Measurements from ENCODE around the gene CELSR1.
"Not testable (repeated sequence)": the region's sequence is repeated elsewhere in the genome, so short reads cannot be mapped to it uniquely, and the experiment has no call there.

The CELSR1 gene

GRCh38 chr22:46501701-46502100 lies 35.7 kb downstream of the CELSR1 start:
- Histone ChIP-seq H2BK5ac (ENCODE audit: low read length) (no peak overlapping the region), H3K4me3 (ENCODE audit: low read length) (no peak overlapping the region), H3K4ac (ENCODE audit: low read depth, low read length) (no peak overlapping the region), H2BK15ac (replicated peaks; ENCODE audit: low read depth) (no peak overlapping the region), H3K79me2 (ENCODE audit: control insufficient read depth, insufficient read depth, low read length) (no peaks in the 10 kb centered on the region), H4K8ac (ENCODE audit: low read depth, low read length) (no peak overlapping the region), H3K27ac (ENCODE audit: low read depth, low read length) (no peak overlapping the region), H3K27me3 (ENCODE audit: insufficient read depth, low read length, poor library complexity) (no peaks in the 10 kb centered on the region), H2BK120ac (ENCODE audit: low read depth, low read length) (no peak overlapping the region), H3K36me3 (ENCODE audit: control insufficient read depth, insufficient read depth, low read length) (no peaks in the 10 kb centered on the region), H3K79me1 (ENCODE audit: low read length) (no peaks in the 10 kb centered on the region), H4K5ac (ENCODE audit: low read length) (no peak overlapping the region), H3K4me1 (ENCODE audit: control insufficient read depth, low read depth, low read length) (peaks cover 4% of the 10 kb centered on the region), H3K23ac (ENCODE audit: low read length) (no peak overlapping the region), H3K4me2 (ENCODE audit: low read length) (no peak overlapping the region), H3K9ac (ENCODE audit: low read length) (no peak overlapping the region), H3K56ac (ENCODE audit: low read length) (peak overlapping the region; percentile 31), H3K18ac (ENCODE audit: low read length) (no peak overlapping the region), H2AK5ac (ENCODE audit: low read length) (no peak overlapping the region)
- no CpG with 5 or more reads among the region's 3 CpGs for WGBS (ENCODE audit: extremely low coverage, insufficient coverage, low lambda C conversion rate)
- no peak for DNase-seq

GRCh38 chr22:46501265-46501664 lies 36.2 kb downstream of the CELSR1 start:
- peak overlapping the region; percentile 31 for H3K56ac ChIP-seq (ENCODE audit: low read length)
- H3K79me2 ChIP-seq (ENCODE audit: control insufficient read depth, insufficient read depth, low read length); H3K79me1 ChIP-seq (ENCODE audit: low read length); H3K23ac ChIP-seq (ENCODE audit: low read length); H3K27ac ChIP-seq (ENCODE audit: low read depth, low read length); H2AK5ac ChIP-seq (ENCODE audit: low read length); H3K9ac ChIP-seq (ENCODE audit: low read length); H4K8ac ChIP-seq (ENCODE audit: low read depth, low read length); H3K4ac ChIP-seq (ENCODE audit: low read depth, low read length); H3K18ac ChIP-seq (ENCODE audit: low read length); H3K27me3 ChIP-seq (ENCODE audit: insufficient read depth, low read length, poor library complexity); H3K4me1 ChIP-seq (ENCODE audit: control insufficient read depth, low read depth, low read length); H2BK15ac ChIP-seq (replicated peaks; ENCODE audit: low read depth); H3K36me3 ChIP-seq (ENCODE audit: control insufficient read depth, insufficient read depth, low read length); DNase-seq; H2BK120ac ChIP-seq (ENCODE audit: low read depth, low read length); H3K4me2 ChIP-seq (ENCODE audit: low read length); H2BK5ac ChIP-seq (ENCODE audit: low read length); H3K4me3 ChIP-seq (ENCODE audit: low read length); H4K5ac ChIP-seq (ENCODE audit: low read length): not testable (repeated sequence)
- WGBS (ENCODE audit: extremely low coverage, insufficient coverage, low lambda C conversion rate), result no CpG with 5 or more reads among the region's 12 CpGs

- Histone ChIP-seq H3K56ac (ENCODE audit: low read length) (peak overlapping the region; percentile 18), H3K9ac (ENCODE audit: low read length) (no peak overlapping the region), H2BK5ac (ENCODE audit: low read length) (no peak overlapping the region), H3K18ac (ENCODE audit: low read length) (peak overlapping the region; percentile 44), H3K4me2 (ENCODE audit: low read length) (no peak overlapping the region), H3K79me1 (ENCODE audit: low read length) (no peaks in the 10 kb centered on the region), H3K36me3 (ENCODE audit: control insufficient read depth, insufficient read depth, low read length) (no peaks in the 10 kb centered on the region), H2BK120ac (ENCODE audit: low read depth, low read length) (no peak overlapping the region), H3K23ac (ENCODE audit: low read length) (no peak overlapping the region), H3K4ac (ENCODE audit: low read depth, low read length) (no peak overlapping the region), H3K4me3 (ENCODE audit: low read length) (no peak overlapping the region), H3K27ac (ENCODE audit: low read depth, low read length) (no peak overlapping the region), H3K27me3 (ENCODE audit: insufficient read depth, low read length, poor library complexity) (no peaks in the 10 kb centered on the region), H2BK15ac (replicated peaks; ENCODE audit: low read depth) (no peak overlapping the region), H3K4me1 (ENCODE audit: control insufficient read depth, low read depth, low read length) (peaks cover 4% of the 10 kb centered on the region), H2AK5ac (ENCODE audit: low read length) (no peak overlapping the region), H4K8ac (ENCODE audit: low read depth, low read length) (no peak overlapping the region), H3K79me2 (ENCODE audit: control insufficient read depth, insufficient read depth, low read length) (no peaks in the 10 kb centered on the region), H4K5ac (ENCODE audit: low read length) (no peak overlapping the region)
- WGBS (ENCODE audit: extremely low coverage, insufficient coverage, low lambda C conversion rate), result no CpG with 5 or more reads among the region's 15 CpGs
- peak; percentile 97 for DNase-seq
Observed at GRCh38 chr22:46500201-46500600, 37.2 kb downstream of the CELSR1 start.

GRCh38 chr22:46499805-46500189 lies 37.6 kb downstream of the CELSR1 start:
- Histone ChIP-seq H3K79me1 (ENCODE audit: low read length) (no peaks in the 10 kb centered on the region), H2BK5ac (ENCODE audit: low read length) (no peak overlapping the region), H3K36me3 (ENCODE audit: control insufficient read depth, insufficient read depth, low read length) (no peaks in the 10 kb centered on the region), H3K27me3 (ENCODE audit: insufficient read depth, low read length, poor library complexity) (no peaks in the 10 kb centered on the region), H3K23ac (ENCODE audit: low read length) (no peak overlapping the region), H4K5ac (ENCODE audit: low read length) (no peak overlapping the region), H3K4ac (ENCODE audit: low read depth, low read length) (no peak overlapping the region), H3K9ac (ENCODE audit: low read length) (no peak overlapping the region), H3K56ac (ENCODE audit: low read length) (peak overlapping the region; percentile 18), H4K8ac (ENCODE audit: low read depth, low read length) (no peak overlapping the region), H3K4me1 (ENCODE audit: control insufficient read depth, low read depth, low read length) (peaks cover 4% of the 10 kb centered on the region), H2BK15ac (replicated peaks; ENCODE audit: low read depth) (no peak overlapping the region), H3K79me2 (ENCODE audit: control insufficient read depth, insufficient read depth, low read length) (no peaks in the 10 kb centered on the region), H2BK120ac (ENCODE audit: low read depth, low read length) (peak overlapping the region; percentile 20), H3K18ac (ENCODE audit: low read length) (peak overlapping the region; percentile 78), H3K4me3 (ENCODE audit: low read length) (no peak overlapping the region), H3K4me2 (ENCODE audit: low read length) (no peak overlapping the region), H3K27ac (ENCODE audit: low read depth, low read length) (no peak overlapping the region), H2AK5ac (ENCODE audit: low read length) (no peak overlapping the region)
- WGBS (ENCODE audit: extremely low coverage, insufficient coverage, low lambda C conversion rate), result no CpG with 5 or more reads among the region's 12 CpGs
- DNase-seq, result peak; percentile 30

GRCh38 chr22:46491946-46492345 lies 45.5 kb downstream of the CELSR1 start:
- Histone ChIP-seq H3K27ac (ENCODE audit: low read depth, low read length) (no peak overlapping the region), H3K56ac (ENCODE audit: low read length) (no peak overlapping the region), H3K36me3 (ENCODE audit: control insufficient read depth, insufficient read depth, low read length) (no peaks in the 10 kb centered on the region)

GRCh38 chr22:46490538-46490937 lies 46.9 kb downstream of the CELSR1 start:
- no peak overlapping the region for H4K5ac ChIP-seq (ENCODE audit: low read length)
- no peak overlapping the region for H2BK15ac ChIP-seq (replicated peaks; ENCODE audit: low read depth)
- no peaks in the 10 kb centered on the region for H3K79me2 ChIP-seq (ENCODE audit: control insufficient read depth, insufficient read depth, low read length)
- no peak for DNase-seq
- H3K27ac ChIP-seq (ENCODE audit: low read depth, low read length), result no peak overlapping the region
- H3K4me3 ChIP-seq (ENCODE audit: low read length), result no peak overlapping the region
- H3K4me1 ChIP-seq (ENCODE audit: control insufficient read depth, low read depth, low read length), result no peaks in the 10 kb centered on the region
- H3K23ac ChIP-seq (ENCODE audit: low read length), result no peak overlapping the region
- no peak overlapping the region for H3K9ac ChIP-seq (ENCODE audit: low read length)
- H3K4ac ChIP-seq (ENCODE audit: low read depth, low read length), result no peak overlapping the region
- no peak overlapping the region for H2BK5ac ChIP-seq (ENCODE audit: low read length)
- H2AK5ac ChIP-seq (ENCODE audit: low read length), result no peak overlapping the region
- no peaks in the 10 kb centered on the region for H3K36me3 ChIP-seq (ENCODE audit: control insufficient read depth, insufficient read depth, low read length)
- no peaks in the 10 kb centered on the region for H3K27me3 ChIP-seq (ENCODE audit: insufficient read depth, low read length, poor library complexity)
- H3K79me1 ChIP-seq (ENCODE audit: low read length), result no peaks in the 10 kb centered on the region
- H3K56ac ChIP-seq (ENCODE audit: low read length), result no peak overlapping the region
- no peak overlapping the region for H2BK120ac ChIP-seq (ENCODE audit: low read depth, low read length)
- H3K18ac ChIP-seq (ENCODE audit: low read length), result no peak overlapping the region
- no peak overlapping the region for H3K4me2 ChIP-seq (ENCODE audit: low read length)
- WGBS (ENCODE audit: extremely low coverage, insufficient coverage, low lambda C conversion rate), result no CpG with 5 or more reads among the region's 11 CpGs
- H4K8ac ChIP-seq (ENCODE audit: low read depth, low read length), result no peak overlapping the region

More at GRCh38 chr22:46491946-46492345, 45.5 kb downstream of the CELSR1 start:
- Histone ChIP-seq H2AK5ac (ENCODE audit: low read length) (no peak overlapping the region), H4K8ac (ENCODE audit: low read depth, low read length) (no peak overlapping the region), H3K4me1 (ENCODE audit: control insufficient read depth, low read depth, low read length) (no peaks in the 10 kb centered on the region), H3K27me3 (ENCODE audit: insufficient read depth, low read length, poor library complexity) (no peaks in the 10 kb centered on the region), H3K9ac (ENCODE audit: low read length) (no peak overlapping the region), H3K79me2 (ENCODE audit: control insufficient read depth, insufficient read depth, low read length) (no peaks in the 10 kb centered on the region), H2BK5ac (ENCODE audit: low read length) (no peak overlapping the region), H3K18ac (ENCODE audit: low read length) (no peak overlapping the region), H3K4me3 (ENCODE audit: low read length) (no peak overlapping the region), H3K4me2 (ENCODE audit: low read length) (no peak overlapping the region), H3K4ac (ENCODE audit: low read depth, low read length) (no peak overlapping the region), H2BK120ac (ENCODE audit: low read depth, low read length) (no peak overlapping the region), H2BK15ac (replicated peaks; ENCODE audit: low read depth) (no peak overlapping the region), H4K5ac (ENCODE audit: low read length) (no peak overlapping the region), H3K23ac (ENCODE audit: low read length) (no peak overlapping the region), H3K79me1 (ENCODE audit: low read length) (no peaks in the 10 kb centered on the region)
- no CpG with 5 or more reads among the region's 11 CpGs for WGBS (ENCODE audit: extremely low coverage, insufficient coverage, low lambda C conversion rate)
- no peak for DNase-seq

All from mesendoderm (in vitro differentiated cells).